Endometrial microvascular endothelial cells (primary cell): Measurements from ENCODE around the gene ARMC12. TPM values are rescaled to one million over a fixed set of nuclear protein-coding genes. Genes with fewer than 3 reads are reported as not detected.

Source experiments
- in situ Hi-C: cut with HindIII; loops from 2 replicates; pipeline ENCODE4 v1.10.0; 2017; ENCODE audit warnings: low sequenced_read_pairs, low pct_unique_long_range_greater_than_20kb; ENCODE audit errors: inconsistent ontology term
- total RNA-seq: library from RNA; depleted of rRNA; stranded (reverse); fragments of >200 nt; gene quantifications from one replicate; pipeline ENCODE4 v1.2.3, GENCODE V29; 2015; ENCODE audit errors: inconsistent ontology term

Gene ARMC12
- total RNA-seq, 1 donor from 2014 or later = 0.93 TPM

- in situ Hi-C loops = no loop called here
Measured at GRCh38 chr6:35788423-35788982, 51.7 kb downstream of the ARMC12 start.

GRCh38 chr6:35790683-35791082 lies 53.9 kb downstream of the ARMC12 start:
- in situ Hi-C loops = no loop called here

GRCh38 chr6:35794536-35795452 lies 58.0 kb downstream of the ARMC12 start:
- in situ Hi-C loops = no loop called here

- in situ Hi-C loops = no loop called here
Measured at GRCh38 chr6:35795453-35796071, 58.7 kb downstream of the ARMC12 start.

GRCh38 chr6:35796236-35796635 lies 59.4 kb downstream of the ARMC12 start:
- in situ Hi-C loops = no loop called here

GRCh38 chr6:35797837-35798526 lies 61.1 kb downstream of the ARMC12 start:
- in situ Hi-C loops = no loop called here

Other genes with a start within 250 kb of the ARMC12 start
- gene TEAD3, start 240.0 kb upstream of the ARMC12 start, total RNA-seq = 1.2 TPM
- not detected for gene TULP1, start 224.1 kb upstream of the ARMC12 start, total RNA-seq
- 67.3 TPM for gene FKBP5, start 48.1 kb upstream of the ARMC12 start, total RNA-seq
- not detected for gene CLPSL2, start 39.6 kb downstream of the ARMC12 start, total RNA-seq
- gene CLPSL1, start 44.0 kb downstream of the ARMC12 start, total RNA-seq = not detected
- not detected for gene CLPS, start 60.3 kb downstream of the ARMC12 start, total RNA-seq
- not detected for gene LHFPL5, start 68.3 kb downstream of the ARMC12 start, total RNA-seq
- gene SRPK1, start 184.1 kb downstream of the ARMC12 start, total RNA-seq = 91.6 TPM